SU-DHL-6 (cell line): ENCODE measurements around the gene GNRH2.

Experiments
- H2AFZ ChIP-seq: fragments of 200-600 bp; sonication (generic); 2 replicates; pipeline ENCODE4 v1.6.1; 2014; ENCODE audit warnings: low read depth, mild to moderate bottlenecking, moderate library complexity, mixed read lengths, antibody characterized with exemption, low read length; ENCODE audit not compliant: severe bottlenecking
- H3F3A ChIP-seq: fragments of 200-600 bp; shearing (Covaris generic); 2 replicates; pipeline ENCODE4 v1.6.0; 2016; ENCODE audit warnings: antibody characterized with exemption, mild to moderate bottlenecking; ENCODE audit not compliant: insufficient read depth
- H3K27ac ChIP-seq: fragments of 200-600 bp; sonication (generic); 2 replicates; pipeline ENCODE4 v1.5.1; 2016; ENCODE audit warnings: low read depth, mild to moderate bottlenecking, low read length, moderate library complexity, mixed read lengths
- H3K27me3 ChIP-seq: fragments of 200-600 bp; sonication (generic), shearing (Covaris generic); 2 replicates; pipeline ENCODE4 v1.6.0; 2014; ENCODE audit warnings: mild to moderate bottlenecking, low read length
- H3K36me3 ChIP-seq: fragments of 200-600 bp; sonication (generic); 2 replicates; pipeline ENCODE4 v1.6.1; 2014; ENCODE audit warnings: mild to moderate bottlenecking, low read length, mixed read lengths
- H3K4me2 ChIP-seq: fragments of 300-600, 200-600 bp; shearing (Covaris generic), sonication (generic); 2 replicates; pipeline ENCODE4 v1.6.0; 2014; ENCODE audit warnings: low read length, low read depth, mild to moderate bottlenecking; ENCODE audit not compliant: poor library complexity, severe bottlenecking
- H3K4me3 ChIP-seq: fragments of 200-600 bp; sonication (generic); 2 replicates; pipeline ENCODE4 v1.5.1; 2014; ENCODE audit warnings: antibody characterized with exemption, low read length, mild to moderate bottlenecking, mixed read lengths; ENCODE audit not compliant: insufficient read depth, poor library complexity, severe bottlenecking
- H3K79me2 ChIP-seq: fragments of 200-600 bp; sonication (generic); 2 replicates; pipeline ENCODE4 v1.6.1; 2014; ENCODE audit warnings: mild to moderate bottlenecking, low read length, moderate library complexity; ENCODE audit not compliant: insufficient read depth
- H3K9ac ChIP-seq: fragments of 200-600 bp; sonication (generic); 2 replicates; pipeline ENCODE4 v1.7.0; 2014; ENCODE audit warnings: mild to moderate bottlenecking, low read length
- H3K9me2 ChIP-seq: fragments of 200-600 bp; sonication (generic); replicated peaks from 2 replicates; pipeline ENCODE4 v1.6.1; 2014; ENCODE audit warnings: low read length; ENCODE audit not compliant: insufficient read depth
- H3K9me3 ChIP-seq: fragments of 200-600 bp; sonication (generic); 2 replicates; pipeline ENCODE4 v1.6.1; 2014; ENCODE audit warnings: low read length, mixed read lengths; ENCODE audit not compliant: insufficient read depth
- H4K20me1 ChIP-seq: fragments of 200-600 bp; sonication (generic); 2 replicates; pipeline ENCODE4 v1.6.1; 2014; ENCODE audit warnings: low read depth, mild to moderate bottlenecking, antibody characterized with exemption, low read length, moderate library complexity, mixed read lengths
- EZH2phosphoT487 ChIP-seq: fragments of 200-600 bp; sonication (generic), shearing (Covaris generic); conservative IDR thresholded peaks from 2 replicates; pipeline ENCODE4 v1.6.1; 2018; ENCODE audit warnings: mild to moderate bottlenecking, antibody characterized with exemption, low read length, moderate library complexity, mixed read lengths
- TF ChIP-seq, protein P1 (sequence below): fragments of 200-600 bp; sonication (generic); IDR thresholded peaks from one replicate; pipeline ENCODE4 v1.5.1; 2017; ENCODE audit warnings: antibody characterized with exemption, mild to moderate bottlenecking, low read length, moderate library complexity; ENCODE audit not compliant: insufficient read depth, poor library complexity, severe bottlenecking

GNRH2 gene

DNA sequence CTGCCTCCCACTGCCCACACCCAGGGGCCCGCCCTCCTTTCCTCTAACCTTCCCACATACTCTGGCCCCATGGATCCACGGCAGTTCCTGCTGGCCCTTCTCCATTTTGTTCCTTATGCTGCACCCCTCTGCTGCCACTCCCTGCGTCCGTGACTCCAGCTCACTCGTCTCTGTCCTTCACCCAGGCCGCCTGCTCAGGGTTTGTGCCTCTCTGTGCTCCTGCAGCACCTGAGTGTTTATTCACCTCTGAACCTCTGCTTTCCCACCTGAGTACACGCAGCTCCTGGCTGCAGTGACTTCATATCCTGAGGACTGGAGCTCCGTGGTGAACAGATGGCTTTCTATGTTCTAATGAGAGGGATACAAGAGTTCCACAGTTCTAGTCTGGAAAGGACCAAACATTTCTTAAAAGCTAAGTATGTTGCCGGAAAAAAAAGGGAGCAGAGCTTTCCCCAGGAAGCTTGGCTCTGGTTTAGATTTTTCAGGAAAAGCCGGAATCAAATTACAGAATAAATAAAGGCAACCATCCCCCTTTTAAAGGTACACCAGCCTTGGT, 1.5 kb upstream of the GNRH2 start:
- no peak overlapping the region for H3K27ac ChIP-seq

DNA sequence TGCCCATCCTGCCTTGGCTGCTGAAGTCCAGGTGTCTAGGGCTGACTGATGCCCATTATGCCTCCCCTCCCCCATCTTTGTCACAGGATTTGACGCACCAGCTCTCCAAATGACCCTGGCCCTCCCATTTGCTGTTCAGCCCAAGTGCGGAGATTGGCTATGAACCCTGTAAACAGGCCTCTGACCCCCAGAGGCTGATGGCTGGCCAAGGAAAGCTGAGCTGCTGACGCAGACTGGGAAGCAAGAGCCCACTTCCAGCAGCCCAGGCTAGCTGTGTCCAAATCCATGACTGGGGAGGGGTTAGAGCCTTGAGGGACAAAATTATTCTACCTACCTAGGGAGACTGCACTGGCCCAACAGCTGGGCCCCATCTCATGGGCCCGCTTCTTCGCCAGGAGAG, 797 bp upstream of the GNRH2 start:
- no peaks in the 10 kb centered on the region for H3K9me2 ChIP-seq
- H3K4me3 ChIP-seq, result no peak overlapping the region
- no peaks in the 10 kb centered on the region for H3K9me3 ChIP-seq
- no peak overlapping the region for H3K4me2 ChIP-seq
- TF ChIP-seq, protein P1, sequence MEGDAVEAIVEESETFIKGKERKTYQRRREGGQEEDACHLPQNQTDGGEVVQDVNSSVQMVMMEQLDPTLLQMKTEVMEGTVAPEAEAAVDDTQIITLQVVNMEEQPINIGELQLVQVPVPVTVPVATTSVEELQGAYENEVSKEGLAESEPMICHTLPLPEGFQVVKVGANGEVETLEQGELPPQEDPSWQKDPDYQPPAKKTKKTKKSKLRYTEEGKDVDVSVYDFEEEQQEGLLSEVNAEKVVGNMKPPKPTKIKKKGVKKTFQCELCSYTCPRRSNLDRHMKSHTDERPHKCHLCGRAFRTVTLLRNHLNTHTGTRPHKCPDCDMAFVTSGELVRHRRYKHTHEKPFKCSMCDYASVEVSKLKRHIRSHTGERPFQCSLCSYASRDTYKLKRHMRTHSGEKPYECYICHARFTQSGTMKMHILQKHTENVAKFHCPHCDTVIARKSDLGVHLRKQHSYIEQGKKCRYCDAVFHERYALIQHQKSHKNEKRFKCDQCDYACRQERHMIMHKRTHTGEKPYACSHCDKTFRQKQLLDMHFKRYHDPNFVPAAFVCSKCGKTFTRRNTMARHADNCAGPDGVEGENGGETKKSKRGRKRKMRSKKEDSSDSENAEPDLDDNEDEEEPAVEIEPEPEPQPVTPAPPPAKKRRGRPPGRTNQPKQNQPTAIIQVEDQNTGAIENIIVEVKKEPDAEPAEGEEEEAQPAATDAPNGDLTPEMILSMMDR, result no peak
- TF ChIP-seq EZH2phosphoT487, result no peak
- no peak overlapping the region for H3K27ac ChIP-seq
- peaks cover 2% of the 10 kb centered on the region; the same call in 1 of the 2 replicates for H3K36me3 ChIP-seq
- no peaks in the 10 kb centered on the region for H3K27me3 ChIP-seq
- no peak overlapping the region for H2AFZ ChIP-seq
- no peaks in the 10 kb centered on the region for H3F3A ChIP-seq
- H4K20me1 ChIP-seq, result no peaks in the 10 kb centered on the region
- H3K79me2 ChIP-seq, result peaks cover 9% of the 10 kb centered on the region
- H3K9ac ChIP-seq, result no peak overlapping the region

More for the DNA sequence above, 1.5 kb upstream of the GNRH2 start:
- Histone ChIP-seq H3K9me2 (no peaks in the 10 kb centered on the region), H3K4me2 (no peak overlapping the region), H3K27me3 (no peaks in the 10 kb centered on the region), H3K36me3 (0 out of 2 replicates have a peak, but pooled peaks cover 2% of the 10 kb centered on the region), H3K4me3 (no peak overlapping the region), H4K20me1 (no peaks in the 10 kb centered on the region), H3F3A (no peaks in the 10 kb centered on the region), H3K9me3 (no peaks in the 10 kb centered on the region), H3K79me2 (peaks cover 8% of the 10 kb centered on the region), H3K9ac (no peak overlapping the region), H2AFZ (no peak overlapping the region)
- TF ChIP-seq, protein P1, result no peak
- TF ChIP-seq EZH2phosphoT487, result no peak

DNA sequence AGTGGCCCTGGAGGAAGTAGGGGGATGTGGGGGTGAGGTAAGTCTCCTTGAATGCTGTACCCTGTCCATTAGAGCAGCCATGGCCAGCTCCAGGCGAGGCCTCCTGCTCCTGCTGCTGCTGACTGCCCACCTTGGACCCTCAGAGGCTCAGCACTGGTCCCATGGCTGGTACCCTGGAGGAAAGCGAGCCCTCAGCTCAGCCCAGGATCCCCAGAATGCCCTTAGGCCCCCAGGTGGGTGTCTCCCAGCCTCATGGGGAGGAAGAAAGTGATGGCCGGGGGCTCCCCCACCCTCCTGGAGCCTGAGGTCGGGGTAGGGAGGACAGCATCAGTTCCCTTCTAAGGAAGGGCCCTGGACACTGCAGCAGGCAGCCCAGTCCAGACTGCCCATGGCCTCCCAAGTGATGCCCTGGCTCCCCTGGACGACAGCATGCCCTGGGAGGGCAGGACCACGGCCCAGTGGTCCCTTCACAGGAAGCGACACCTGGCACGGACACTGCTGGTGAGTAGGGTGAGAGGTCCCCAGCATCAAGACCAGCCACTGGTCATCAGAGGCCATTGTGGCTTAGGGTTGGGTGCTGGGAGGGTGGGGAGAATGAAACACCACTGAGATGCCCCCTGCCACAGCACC, 1.0 kb downstream of the GNRH2 start:
- Histone ChIP-seq H3K27ac (no peak overlapping the region), H3K79me2 (peaks cover 9% of the 10 kb centered on the region), H3F3A (no peaks in the 10 kb centered on the region), H3K4me2 (peak overlapping the region; percentile 77), H3K27me3 (no peaks in the 10 kb centered on the region), H3K9me3 (no peaks in the 10 kb centered on the region), H3K36me3 (no peaks in the 10 kb centered on the region; the same call in 1 of the 2 replicates), H3K9ac (no peak overlapping the region), H2AFZ (no peak overlapping the region), H3K9me2 (no peaks in the 10 kb centered on the region), H4K20me1 (no peaks in the 10 kb centered on the region), H3K4me3 (no peak overlapping the region)
- TF ChIP-seq, protein P1, result no peak
- TF ChIP-seq EZH2phosphoT487, result no peak
